Stimulated activated naive B cell treated with anti-CD40 and anti-IgM and Interleukin-4, amounts not matched to agents 10 μg/mL and 1 μg/mL and 100 μg/mL, for 72 hours (primary cell): ENCODE measurements around the gene EEFSEC.

Source experiments
- ATAC-seq, 2 donors: fragments of 150-1000 bp; cut with Tn5 transposase; replicated peaks; 2 replicates each; pipeline ENCODE4 v1.10.0; 2021; ENCODE audit warnings: moderate library complexity in 1 of 2
- DNase-seq: peaks from one replicate; pipeline ENCODE4 v3.0.0; 2021
- H3K27ac Mint-ChIP-seq: one replicate; pipeline ENCODE4 v1.8.0; 2022; ENCODE audit warnings: mild to moderate bottlenecking, mixed read lengths
- H3K27me3 Mint-ChIP-seq, 2 donors: one replicate each; pipeline ENCODE4 v1.8.0; 2022; ENCODE audit warnings: mixed read lengths in 2 of 2
- H3K36me3 Mint-ChIP-seq, 2 donors: one replicate each; pipeline ENCODE4 v1.8.0; 2022; ENCODE audit warnings: mixed read lengths in 2 of 2, mild to moderate bottlenecking in 1 of 2
- H3K4me1 Mint-ChIP-seq, 2 donors: one replicate each; pipeline ENCODE4 v1.8.0; 2022; ENCODE audit warnings: mixed read lengths in 2 of 2, mild to moderate bottlenecking in 1 of 2
- H3K4me3 Mint-ChIP-seq, 2 donors: one replicate each; pipeline ENCODE4 v1.8.0; 2022; ENCODE audit warnings: mild to moderate bottlenecking in 2 of 2, mixed read lengths in 2 of 2, moderate library complexity in 1 of 2
- H3K9me3 Mint-ChIP-seq, 2 donors: one replicate each; pipeline ENCODE4 v1.8.0; 2022; ENCODE audit warnings: mixed read lengths in 2 of 2, mild to moderate bottlenecking in 1 of 2

The EEFSEC gene

GRCh38 chr3:128182656-128183055 lies 29.4 kb downstream of the EEFSEC start:
- Mint-ChIP-seq H3K27ac (no peak overlapping the region), H3K4me1 (peaks cover 17% of the 10 kb centered on the region in 2 donors)
- DNase-seq: no peak

DNA sequence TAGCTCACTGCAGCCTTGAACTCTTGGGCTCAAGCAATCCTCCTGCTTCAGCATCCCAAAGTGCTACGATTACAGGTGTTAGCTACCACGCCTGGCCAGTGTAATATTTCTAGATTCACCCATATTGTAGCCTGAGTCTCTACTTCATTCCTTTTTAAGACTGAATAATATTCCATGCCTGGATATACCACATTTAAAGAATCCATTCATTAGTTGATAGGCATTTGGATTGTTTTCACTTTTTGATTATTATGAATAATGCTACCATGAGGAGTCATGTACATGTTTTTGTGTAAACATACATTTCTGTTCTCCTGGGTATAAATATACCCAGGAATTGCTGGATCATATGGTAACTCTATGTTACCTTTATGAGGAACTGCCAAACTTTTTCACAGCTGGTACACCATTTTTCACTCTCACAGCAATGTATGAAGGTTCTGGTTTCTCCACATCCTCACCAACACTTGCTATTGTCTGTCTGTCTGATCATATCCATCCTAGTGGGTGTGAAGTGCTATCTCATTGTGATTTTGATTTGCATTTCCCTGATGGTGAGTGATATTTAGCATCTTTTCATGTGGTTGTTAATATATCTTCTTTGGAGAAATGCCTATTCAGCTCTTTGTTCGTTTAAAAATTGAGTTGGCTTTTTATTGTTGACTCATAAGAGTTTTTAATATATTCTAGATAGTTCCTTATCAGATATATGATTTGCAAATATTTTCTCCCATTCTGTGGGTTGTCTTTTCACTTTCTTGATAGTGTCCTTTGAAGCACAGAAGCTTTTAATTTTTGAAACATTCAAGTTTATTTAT lies 32.6 kb downstream of the EEFSEC start:
- DNase-seq: no peak
- Mint-ChIP-seq H3K36me3 (peaks cover 11 to 18% of the 10 kb centered on the region in 2 donors), H3K27ac (no peak overlapping the region), H3K4me3 (no peak overlapping the region), H3K4me1 (peaks cover 26 to 27% of the 10 kb centered on the region in 2 donors), H3K9me3 (peaks cover 0 to 2% of the 10 kb centered on the region in 2 donors), H3K27me3 (no peaks in the 10 kb centered on the region)
- no peak for ATAC-seq

More at GRCh38 chr3:128182656-128183055, 29.4 kb downstream of the EEFSEC start:
- Mint-ChIP-seq H3K9me3 (peaks cover 0 to 2% of the 10 kb centered on the region in 2 donors), H3K36me3 (peaks cover 11 to 18% of the 10 kb centered on the region in 2 donors), H3K27me3 (no peaks in the 10 kb centered on the region), H3K4me3 (no peak overlapping the region)
- ATAC-seq: no peak

- Mint-ChIP-seq H3K4me1 (peaks cover 25 to 32% of the 10 kb centered on the region in 2 donors), H3K4me3 (no peak overlapping the region), H3K27ac (no peak overlapping the region), H3K36me3 (peaks cover 7 to 19% of the 10 kb centered on the region in 2 donors), H3K9me3 (peaks cover 0 to 2% of the 10 kb centered on the region in 2 donors), H3K27me3 (no peaks in the 10 kb centered on the region)
- ATAC-seq (peak; percentile 52 to 72), DNase-seq (no peak)
Observed at GRCh38 chr3:128187495-128187894, 34.2 kb downstream of the EEFSEC start.

DNA sequence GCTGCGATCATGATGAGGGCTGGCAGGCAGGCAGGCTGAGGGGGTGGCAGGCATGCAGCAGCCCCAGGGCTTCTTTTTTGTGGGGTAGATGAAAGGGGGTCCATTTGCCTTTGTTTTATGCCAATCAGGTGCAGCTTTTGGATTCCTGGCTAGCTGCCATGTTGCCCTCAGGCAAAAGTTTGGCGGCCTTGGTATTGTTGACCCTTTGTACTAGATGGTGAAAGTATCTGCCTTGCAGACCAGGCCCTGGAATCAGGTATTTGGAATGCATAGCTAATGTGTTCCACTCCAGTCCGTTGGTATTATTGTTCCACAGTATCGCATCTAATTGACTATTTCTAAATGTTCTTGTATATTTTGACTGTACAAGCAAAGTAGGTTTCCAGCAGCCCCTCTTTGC lies 35.0 kb downstream of the EEFSEC start:
- Mint-ChIP-seq H3K27ac (no peak overlapping the region), H3K4me1 (peaks cover 24 to 32% of the 10 kb centered on the region in 2 donors), H3K9me3 (peaks cover 0 to 2% of the 10 kb centered on the region in 2 donors), H3K4me3 (no peak overlapping the region), H3K36me3 (peaks cover 7 to 16% of the 10 kb centered on the region in 2 donors), H3K27me3 (no peaks in the 10 kb centered on the region)
- no peak for DNase-seq
- ATAC-seq: no peak

- Mint-ChIP-seq H3K4me3 (no peak overlapping the region), H3K27ac (no peak overlapping the region)
Observed at GRCh38 chr3:128188956-128189355, 35.7 kb downstream of the EEFSEC start.

GRCh38 chr3:128190501-128190900 lies 37.2 kb downstream of the EEFSEC start:
- Mint-ChIP-seq H3K9me3 (no peaks in the 10 kb centered on the region), H3K27me3 (no peaks in the 10 kb centered on the region), H3K27ac (no peak overlapping the region), H3K4me3 (no peak overlapping the region), H3K4me1 (peaks cover 21 to 32% of the 10 kb centered on the region in 2 donors), H3K36me3 (peaks cover 0 to 7% of the 10 kb centered on the region in 2 donors)
- ATAC-seq (no peak), DNase-seq (no peak)

More at GRCh38 chr3:128188956-128189355, 35.7 kb downstream of the EEFSEC start:
- Mint-ChIP-seq H3K36me3 (peaks cover 3 to 11% of the 10 kb centered on the region in 2 donors), H3K9me3 (peaks cover 0 to 2% of the 10 kb centered on the region in 2 donors), H3K4me1 (peaks cover 21 to 32% of the 10 kb centered on the region in 2 donors), H3K27me3 (no peaks in the 10 kb centered on the region)
- ATAC-seq: no peak
- DNase-seq: no peak

DNA sequence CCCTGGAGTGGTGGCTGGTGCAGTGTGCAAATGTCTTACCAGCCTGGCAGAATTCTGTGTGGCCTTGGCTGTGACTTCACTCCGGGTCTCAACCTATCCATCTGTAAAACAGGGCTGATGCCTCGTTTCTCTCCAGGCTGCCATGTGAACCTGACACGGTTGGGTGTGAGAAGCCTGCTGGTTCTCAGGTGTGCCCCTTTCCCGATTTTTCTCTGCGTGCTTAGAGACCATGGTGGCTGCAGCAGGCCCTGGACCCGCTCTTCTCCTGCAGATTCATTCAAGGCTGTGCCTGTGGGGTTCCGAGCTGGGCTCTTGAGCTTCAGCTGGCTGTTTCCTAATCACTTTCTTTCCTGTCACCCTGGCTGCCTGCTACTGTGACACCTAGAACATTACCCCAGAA lies 38.9 kb downstream of the EEFSEC start:
- Mint-ChIP-seq H3K27me3 (no peaks in the 10 kb centered on the region), H3K27ac (no peak overlapping the region), H3K36me3 (peaks cover 0 to 4% of the 10 kb centered on the region in 2 donors), H3K9me3 (no peaks in the 10 kb centered on the region), H3K4me1 (peaks cover 25 to 37% of the 10 kb centered on the region in 2 donors), H3K4me3 (no peak overlapping the region)
- DNase-seq (no peak), ATAC-seq (no peak)

GRCh38 chr3:128193168-128193567 lies 39.9 kb downstream of the EEFSEC start:
- no peak overlapping the region for H3K27ac Mint-ChIP-seq
- H3K36me3 Mint-ChIP-seq: peaks cover 0 to 5% of the 10 kb centered on the region in 2 donors

GRCh38 chr3:128194843-128195242 lies 41.6 kb downstream of the EEFSEC start:
- Mint-ChIP-seq H3K27me3 (no peaks in the 10 kb centered on the region), H3K36me3 (peaks cover 0 to 8% of the 10 kb centered on the region in 2 donors), H3K4me1 (peaks cover 14 to 24% of the 10 kb centered on the region in 2 donors), H3K4me3 (no peak overlapping the region), H3K9me3 (no peaks in the 10 kb centered on the region), H3K27ac (no peak overlapping the region)
- ATAC-seq (no peak), DNase-seq (no peak)

More at GRCh38 chr3:128193168-128193567, 39.9 kb downstream of the EEFSEC start:
- DNase-seq: no peak
- H3K4me3 Mint-ChIP-seq: no peak overlapping the region
- no peaks in the 10 kb centered on the region for H3K9me3 Mint-ChIP-seq
- H3K4me1 Mint-ChIP-seq: peaks cover 22 to 36% of the 10 kb centered on the region in 2 donors
- ATAC-seq: no peak
- H3K27me3 Mint-ChIP-seq: no peaks in the 10 kb centered on the region

GRCh38 chr3:128195369-128195768 lies 42.1 kb downstream of the EEFSEC start:
- H3K27ac Mint-ChIP-seq: no peak overlapping the region
- DNase-seq: no peak
- H3K4me1 Mint-ChIP-seq: peaks cover 14 to 21% of the 10 kb centered on the region in 2 donors
- no peaks in the 10 kb centered on the region for H3K27me3 Mint-ChIP-seq
- ATAC-seq: no peak
- no peaks in the 10 kb centered on the region for H3K9me3 Mint-ChIP-seq
- peaks cover 3 to 8% of the 10 kb centered on the region in 2 donors for H3K36me3 Mint-ChIP-seq
- no peak overlapping the region for H3K4me3 Mint-ChIP-seq

- H3K4me3 Mint-ChIP-seq: no peak overlapping the region
- peaks cover 12 to 21% of the 10 kb centered on the region in 2 donors for H3K4me1 Mint-ChIP-seq
- H3K27me3 Mint-ChIP-seq: no peaks in the 10 kb centered on the region
- H3K36me3 Mint-ChIP-seq: peaks cover 6 to 12% of the 10 kb centered on the region in 2 donors
- no peak overlapping the region for H3K27ac Mint-ChIP-seq
- no peaks in the 10 kb centered on the region for H3K9me3 Mint-ChIP-seq
- no peak for ATAC-seq
- DNase-seq: no peak
Observed at GRCh38 chr3:128195802-128196201, 42.5 kb downstream of the EEFSEC start.

DNA sequence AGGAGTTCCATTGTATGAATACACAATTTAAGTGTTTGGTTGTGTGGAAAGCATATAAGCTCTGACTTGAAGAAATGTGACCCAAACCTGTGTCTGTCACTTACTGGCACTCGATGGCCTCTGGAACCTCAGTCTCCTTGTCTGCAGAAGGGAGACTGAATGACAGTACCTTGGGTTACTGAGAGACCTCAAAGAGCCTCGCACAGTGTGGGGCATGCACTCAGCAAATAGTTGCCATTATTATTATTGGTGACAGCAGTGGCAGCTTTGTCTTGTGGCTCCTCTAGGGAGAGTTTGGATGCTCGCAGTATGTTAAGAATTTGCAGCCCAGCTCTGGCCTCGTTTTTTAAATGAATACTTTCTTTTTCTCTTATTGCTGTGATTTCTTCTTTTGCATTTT lies 43.4 kb downstream of the EEFSEC start:
- H3K27me3 Mint-ChIP-seq: no peaks in the 10 kb centered on the region
- no peak overlapping the region for H3K27ac Mint-ChIP-seq
- no peaks in the 10 kb centered on the region for H3K9me3 Mint-ChIP-seq
- peaks cover 12 to 17% of the 10 kb centered on the region in 2 donors for H3K4me1 Mint-ChIP-seq
- peaks cover 6 to 15% of the 10 kb centered on the region in 2 donors for H3K36me3 Mint-ChIP-seq
- no peak overlapping the region for H3K4me3 Mint-ChIP-seq
- ATAC-seq: no peak
- DNase-seq: no peak

GRCh38 chr3:128197855-128198254 lies 44.6 kb downstream of the EEFSEC start:
- Mint-ChIP-seq H3K36me3 (peaks cover 7 to 21% of the 10 kb centered on the region in 2 donors), H3K4me3 (no peak overlapping the region), H3K27me3 (no peaks in the 10 kb centered on the region), H3K4me1 (peaks cover 12 to 16% of the 10 kb centered on the region in 2 donors), H3K9me3 (no peaks in the 10 kb centered on the region), H3K27ac (no peak overlapping the region)
- ATAC-seq: no peak
- DNase-seq: no peak

- Mint-ChIP-seq H3K4me1 (peaks cover 12 to 16% of the 10 kb centered on the region in 2 donors), H3K36me3 (peaks cover 11 to 26% of the 10 kb centered on the region in 2 donors), H3K27me3 (no peaks in the 10 kb centered on the region), H3K27ac (no peak overlapping the region), H3K4me3 (no peak overlapping the region), H3K9me3 (no peaks in the 10 kb centered on the region)
- peak in 1 of 2 donors; percentile 27 for ATAC-seq
- DNase-seq: no peak
Observed at GRCh38 chr3:128198313-128198712, 45.0 kb downstream of the EEFSEC start.

DNA sequence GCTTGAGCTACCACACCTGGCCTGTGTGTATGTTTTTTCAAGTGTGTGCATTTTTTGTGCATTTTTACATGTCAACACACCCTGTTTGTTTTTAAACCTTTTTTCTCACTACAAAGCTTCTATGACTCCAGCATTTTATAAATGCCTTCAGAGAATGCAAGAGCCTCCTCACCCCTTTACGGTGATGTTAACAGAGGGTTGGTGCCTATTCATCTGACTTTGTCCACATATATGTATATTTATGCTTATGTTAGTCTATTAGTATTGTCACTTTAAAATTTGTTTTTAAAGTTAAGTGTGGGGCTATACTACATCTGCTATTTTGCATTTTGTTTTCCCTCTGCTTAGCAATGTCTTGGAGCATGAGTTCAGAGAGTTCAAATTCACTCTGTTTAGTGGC lies 45.8 kb downstream of the EEFSEC start:
- Mint-ChIP-seq H3K36me3 (peaks cover 13 to 28% of the 10 kb centered on the region in 2 donors), H3K4me3 (no peak overlapping the region), H3K27me3 (no peaks in the 10 kb centered on the region), H3K27ac (no peak overlapping the region), H3K9me3 (no peaks in the 10 kb centered on the region), H3K4me1 (peaks cover 12 to 16% of the 10 kb centered on the region in 2 donors)
- no peak for ATAC-seq
- no peak for DNase-seq
